Measurements from ENCODE around the gene TATDN2.

- no peak for TF ChIP-seq POLR2AphosphoS5 (IDR thresholded peaks at IDR 0.05; ENCODE audit: borderline replicate concordance, low read depth, low read length)
- no peak for TF ChIP-seq FOXP2 (optimal IDR thresholded peaks at IDR 0.05; ENCODE audit: control extremely low read depth, extremely low read length, insufficient read depth)
- no peak for TF ChIP-seq EZH2 (IDR thresholded peaks at IDR 0.05)
Measured at GRCh38 chr3:10317961-10318350, 69.7 kb downstream of the TATDN2 start.
